IgD-negative memory B cell (primary cell): ENCODE data around the gene IPO13. TPM values are rescaled to one million over a fixed set of nuclear protein-coding genes. Genes with fewer than 3 reads are reported as not detected.

Experiments
- H3K27ac Mint-ChIP-seq, 3 donors: one replicate each; pipeline ENCODE4 v1.8.0; 2020 to 2022; ENCODE audit warnings: mild to moderate bottlenecking in 3 of 3, mixed read lengths in 3 of 3, moderate library complexity in 1 of 3
- H3K27me3 Mint-ChIP-seq: one replicate; pipeline ENCODE4 v1.8.0; 2021; ENCODE audit warnings: mixed read lengths
- H3K36me3 Mint-ChIP-seq: one replicate; pipeline ENCODE4 v1.8.0; 2020; ENCODE audit warnings: mild to moderate bottlenecking, mixed read lengths
- H3K4me1 Mint-ChIP-seq, 3 donors: one replicate each; pipeline ENCODE4 v1.8.0; 2020 to 2022; ENCODE audit warnings: mixed read lengths in 3 of 3, mild to moderate bottlenecking in 1 of 3
- H3K4me3 Mint-ChIP-seq, 4 donors: one replicate each; pipeline ENCODE4 v1.8.0; 2020 to 2022; ENCODE audit warnings: mild to moderate bottlenecking in 4 of 4, mixed read lengths in 4 of 4, moderate library complexity in 3 of 4
- H3K9me3 Mint-ChIP-seq, 3 donors: one replicate each; pipeline ENCODE4 v1.8.0; 2020 to 2021; ENCODE audit warnings: mixed read lengths in 3 of 3, mild to moderate bottlenecking in 1 of 3
- polyA plus RNA-seq: library from polyadenylated mRNA; unstranded; fragments of 300-500 nt; fragmentation: Illumina TruSeq; gene quantifications from one replicate; pipeline ENCODE4 v1.2.3, GENCODE V29; 2021

IPO13 gene
- polyA plus RNA-seq, 1 donor from 2014 or later: 14.9 TPM

- Mint-ChIP-seq H3K9me3 (no peaks in the 10 kb centered on the region), H3K4me3 (no peak overlapping the region), H3K27me3 (no peaks in the 10 kb centered on the region), H3K36me3 (no peaks in the 10 kb centered on the region), H3K4me1 (peaks cover 0 to 3% (median 0%) of the 10 kb centered on the region in 3 donors), H3K27ac (no peak overlapping the region)
These were observed 55.9 kb downstream of the IPO13 start for GRCh38 chr1:44002606-44003157.

- peaks cover 0 to 3% (median 0%) of the 10 kb centered on the region in 3 donors for H3K4me1 Mint-ChIP-seq
- peak overlapping the region in 1 of 3 donors; percentile 27 for H3K27ac Mint-ChIP-seq
- no peaks in the 10 kb centered on the region for H3K36me3 Mint-ChIP-seq
- H3K27me3 Mint-ChIP-seq: no peaks in the 10 kb centered on the region
- no peak overlapping the region for H3K4me3 Mint-ChIP-seq
- H3K9me3 Mint-ChIP-seq: no peaks in the 10 kb centered on the region
These were observed 61.5 kb downstream of the IPO13 start for GRCh38 chr1:44008259-44008658.

GRCh38 chr1:44010935-44011471 is 64.3 kb downstream of the IPO13 start:
- Mint-ChIP-seq H3K27me3 (no peaks in the 10 kb centered on the region), H3K4me3 (no peak overlapping the region), H3K36me3 (no peaks in the 10 kb centered on the region)

GRCh38 chr1:44012404-44012803 is 65.7 kb downstream of the IPO13 start:
- Mint-ChIP-seq H3K4me3 (no peak overlapping the region), H3K36me3 (no peaks in the 10 kb centered on the region), H3K27me3 (no peaks in the 10 kb centered on the region), H3K4me1 (no peaks in the 10 kb centered on the region), H3K27ac (no peak overlapping the region), H3K9me3 (no peaks in the 10 kb centered on the region)

More at GRCh38 chr1:44010935-44011471, 64.3 kb downstream of the IPO13 start:
- Mint-ChIP-seq H3K27ac (no peak overlapping the region), H3K9me3 (no peaks in the 10 kb centered on the region), H3K4me1 (peaks cover 0 to 3% (median 0%) of the 10 kb centered on the region in 3 donors)

- no peak overlapping the region for H3K4me3 Mint-ChIP-seq
- H3K36me3 Mint-ChIP-seq: no peaks in the 10 kb centered on the region
- no peaks in the 10 kb centered on the region for H3K4me1 Mint-ChIP-seq
- no peaks in the 10 kb centered on the region for H3K27me3 Mint-ChIP-seq
- H3K27ac Mint-ChIP-seq: no peak overlapping the region
- no peaks in the 10 kb centered on the region for H3K9me3 Mint-ChIP-seq
These were observed 66.3 kb downstream of the IPO13 start for GRCh38 chr1:44012941-44013609.

GRCh38 chr1:44013949-44014348 is 67.2 kb downstream of the IPO13 start:
- no peaks in the 10 kb centered on the region for H3K4me1 Mint-ChIP-seq
- no peak overlapping the region for H3K27ac Mint-ChIP-seq

GRCh38 chr1:44014365-44015104 is 67.8 kb downstream of the IPO13 start:
- H3K4me1 Mint-ChIP-seq: no peaks in the 10 kb centered on the region
- no peaks in the 10 kb centered on the region for H3K36me3 Mint-ChIP-seq
- no peaks in the 10 kb centered on the region for H3K27me3 Mint-ChIP-seq
- no peak overlapping the region for H3K27ac Mint-ChIP-seq
- H3K4me3 Mint-ChIP-seq: no peak overlapping the region
- no peaks in the 10 kb centered on the region for H3K9me3 Mint-ChIP-seq

More at GRCh38 chr1:44013949-44014348, 67.2 kb downstream of the IPO13 start:
- Mint-ChIP-seq H3K9me3 (no peaks in the 10 kb centered on the region), H3K4me3 (no peak overlapping the region), H3K27me3 (no peaks in the 10 kb centered on the region), H3K36me3 (no peaks in the 10 kb centered on the region)

GRCh38 chr1:44015206-44015605 is 68.5 kb downstream of the IPO13 start:
- Mint-ChIP-seq H3K4me1 (no peaks in the 10 kb centered on the region), H3K27ac (no peak overlapping the region), H3K27me3 (no peaks in the 10 kb centered on the region), H3K9me3 (no peaks in the 10 kb centered on the region), H3K4me3 (no peak overlapping the region), H3K36me3 (no peaks in the 10 kb centered on the region)

- Mint-ChIP-seq H3K9me3 (no peaks in the 10 kb centered on the region), H3K27me3 (no peaks in the 10 kb centered on the region), H3K36me3 (no peaks in the 10 kb centered on the region), H3K4me1 (no peaks in the 10 kb centered on the region), H3K4me3 (no peak overlapping the region), H3K27ac (no peak overlapping the region)
These were observed 69.5 kb downstream of the IPO13 start for GRCh38 chr1:44016041-44016889.

GRCh38 chr1:44016890-44017400 is 70.2 kb downstream of the IPO13 start:
- H3K4me3 Mint-ChIP-seq: no peak overlapping the region
- H3K36me3 Mint-ChIP-seq: no peaks in the 10 kb centered on the region
- H3K4me1 Mint-ChIP-seq: no peaks in the 10 kb centered on the region
- no peak overlapping the region for H3K27ac Mint-ChIP-seq
- no peaks in the 10 kb centered on the region for H3K27me3 Mint-ChIP-seq
- H3K9me3 Mint-ChIP-seq: no peaks in the 10 kb centered on the region

Other genes starting within 250 kb of the IPO13 start
- 14.3 TPM for gene ST3GAL3, start 239.4 kb upstream of the IPO13 start, polyA plus RNA-seq
- not detected for gene ARTN, start 13.1 kb upstream of the IPO13 start, polyA plus RNA-seq
- 38.4 TPM for gene DPH2, start 23.1 kb downstream of the IPO13 start, polyA plus RNA-seq
- gene ATP6V0B, start 28.0 kb downstream of the IPO13 start, polyA plus RNA-seq: 261 TPM
- 1.0 TPM for gene B4GALT2, start 32.3 kb downstream of the IPO13 start, polyA plus RNA-seq
- 5.3 TPM for gene CCDC24, start 44.6 kb downstream of the IPO13 start, polyA plus RNA-seq
- 0.19 TPM for gene SLC6A9, start 84.5 kb downstream of the IPO13 start, polyA plus RNA-seq
- not detected for gene KLF17, start 171.9 kb downstream of the IPO13 start, polyA plus RNA-seq
- not detected for gene KLF18, start 194.7 kb downstream of the IPO13 start, polyA plus RNA-seq